Neural cell (in vitro differentiated cells): ENCODE measurements around the gene MEF2D. TPM values are rescaled to one million over a fixed set of nuclear protein-coding genes. Genes with fewer than 3 reads are reported as not detected.

ENCODE experiments used
- H2AFZ ChIP-seq: fragments of 200-600, 300-800 bp; sonication (generic), shearing (Covaris generic); 2 replicates; pipeline ENCODE4 v1.6.0; 2014; ENCODE audit warnings: low read depth, mild to moderate bottlenecking, antibody characterized with exemption, low read length, moderate library complexity
- H3F3A ChIP-seq: fragments of 200-600 bp; shearing (Covaris generic); 2 replicates; pipeline ENCODE4 v1.6.1; 2016; ENCODE audit warnings: mild to moderate bottlenecking, moderate library complexity, mixed read lengths, antibody characterized with exemption, low read length; ENCODE audit not compliant: insufficient read depth, poor library complexity, severe bottlenecking
- H3K27ac ChIP-seq: fragments of 200-600, 300-800 bp; sonication (generic), shearing (Covaris generic); 2 replicates; pipeline ENCODE4 v1.5.1; 2014; ENCODE audit warnings: mild to moderate bottlenecking, low read length, moderate library complexity
- H3K27me3 ChIP-seq: fragments of 300-800, 200-600 bp; sonication (generic), shearing (Covaris generic); 2 replicates; pipeline ENCODE4 v1.6.0; 2014; ENCODE audit warnings: mild to moderate bottlenecking, low read depth, low read length, moderate library complexity; ENCODE audit not compliant: insufficient read depth
- H3K36me3 ChIP-seq: fragments of 300-800, 200-600 bp; sonication (generic), shearing (Covaris generic); 2 replicates; pipeline ENCODE4 v1.5.1; 2014; ENCODE audit warnings: mild to moderate bottlenecking, antibody characterized with exemption, low read length, moderate library complexity; ENCODE audit not compliant: insufficient read depth
- H3K4me2 ChIP-seq: fragments of 300-800, 200-600 bp; sonication (generic), shearing (Covaris generic); 2 replicates; pipeline ENCODE4 v1.6.0; 2014; ENCODE audit warnings: mild to moderate bottlenecking, low read length
- H3K4me3 ChIP-seq: fragments of 300-800, 200-600 bp; sonication (generic), shearing (Covaris generic); 2 replicates; pipeline ENCODE4 v1.5.1; 2014; ENCODE audit warnings: mild to moderate bottlenecking, low read length, moderate library complexity
- H3K79me2 ChIP-seq: fragments of 200-600 bp; shearing (Covaris generic); replicated peaks from 2 replicates; pipeline ENCODE4 v1.6.0; 2014; ENCODE audit warnings: mild to moderate bottlenecking, low read length, moderate library complexity; ENCODE audit not compliant: insufficient read depth
- H3K9ac ChIP-seq: fragments of 300-800, 200-600 bp; sonication (generic), shearing (Covaris generic); 2 replicates; pipeline ENCODE4 v1.6.1; 2016; ENCODE audit warnings: mild to moderate bottlenecking, low read length, mixed read lengths
- H3K9me2 ChIP-seq: fragments of 200-600 bp; shearing (Covaris generic); 2 replicates; pipeline ENCODE4 v1.6.1; 2016; ENCODE audit warnings: mild to moderate bottlenecking, low read length, mixed read lengths; ENCODE audit not compliant: insufficient read depth
- H3K9me3 ChIP-seq: fragments of 200-600, 300-800 bp; sonication (generic), shearing (Covaris generic); 2 replicates; pipeline ENCODE4 v1.6.1; 2016; ENCODE audit warnings: mild to moderate bottlenecking, mixed run types, low read length, moderate library complexity, mixed read lengths
- H4K20me1 ChIP-seq: fragments of 200-600 bp; shearing (Covaris generic); 2 replicates; pipeline ENCODE4 v1.6.1; 2016; ENCODE audit warnings: mild to moderate bottlenecking, mixed run types; ENCODE audit not compliant: insufficient read depth
- EP300 ChIP-seq: fragments of 450-650 bp; conservative IDR thresholded peaks from 2 replicates; pipeline ENCODE4 v1.6.1; 2014; ENCODE audit warnings: antibody characterized with exemption, mild to moderate bottlenecking, moderate library complexity; ENCODE audit not compliant: poor library complexity, severe bottlenecking
- EZH2 ChIP-seq: fragments of 200-600, 300-800 bp; shearing (Covaris generic), sonication (generic); IDR thresholded peaks from 2 replicates; pipeline ENCODE4 v1.6.1; 2014; ENCODE audit warnings: antibody characterized with exemption, low read length, borderline replicate concordance, mild to moderate bottlenecking; ENCODE audit not compliant: insufficient read depth, poor library complexity, severe bottlenecking
- MXI1 ChIP-seq: fragments of 450-650 bp; conservative IDR thresholded peaks from 2 replicates; pipeline ENCODE4 v1.6.1; 2014; ENCODE audit warnings: antibody characterized with exemption, mild to moderate bottlenecking; ENCODE audit not compliant: poor library complexity, severe bottlenecking
- RAD21 ChIP-seq: fragments of 450-650 bp; conservative IDR thresholded peaks from 2 replicates; pipeline ENCODE4 v1.6.1; 2014; ENCODE audit warnings: antibody characterized with exemption, mild to moderate bottlenecking, moderate library complexity
- SMC3 ChIP-seq: fragments of 450-650 bp; conservative IDR thresholded peaks from 2 replicates; pipeline ENCODE4 v1.6.1; 2014; ENCODE audit warnings: antibody characterized with exemption, mild to moderate bottlenecking, moderate library complexity; ENCODE audit not compliant: poor library complexity
- polyA plus RNA-seq: library from polyadenylated mRNA; depleted of rRNA; stranded (reverse); fragments of >200 nt; gene quantifications from 2 replicates; pipeline ENCODE4 v1.2.3, GENCODE V29; 2014
- TF ChIP-seq, protein P1 (sequence below): IDR thresholded peaks from 2 replicates; pipeline ENCODE4 v1.6.1; 2012; ENCODE audit warnings: borderline replicate concordance
- TF ChIP-seq, protein P2 (sequence below): fragments of 450-650 bp; IDR thresholded peaks from 2 replicates; pipeline ENCODE4 v1.5.1; 2014; ENCODE audit warnings: antibody characterized with exemption, mild to moderate bottlenecking, moderate library complexity; ENCODE audit not compliant: poor library complexity, severe bottlenecking

MEF2D gene
- polyA plus RNA-seq, 1 donor from 2014 or later, result 4.7 TPM

GRCh38 chr1:156462954-156463795, 37.4 kb downstream of the MEF2D start:
- Histone ChIP-seq H3K4me2 (no peak overlapping the region), H3K79me2 (no peaks in the 10 kb centered on the region), H3K4me3 (no peak overlapping the region)

DNA sequence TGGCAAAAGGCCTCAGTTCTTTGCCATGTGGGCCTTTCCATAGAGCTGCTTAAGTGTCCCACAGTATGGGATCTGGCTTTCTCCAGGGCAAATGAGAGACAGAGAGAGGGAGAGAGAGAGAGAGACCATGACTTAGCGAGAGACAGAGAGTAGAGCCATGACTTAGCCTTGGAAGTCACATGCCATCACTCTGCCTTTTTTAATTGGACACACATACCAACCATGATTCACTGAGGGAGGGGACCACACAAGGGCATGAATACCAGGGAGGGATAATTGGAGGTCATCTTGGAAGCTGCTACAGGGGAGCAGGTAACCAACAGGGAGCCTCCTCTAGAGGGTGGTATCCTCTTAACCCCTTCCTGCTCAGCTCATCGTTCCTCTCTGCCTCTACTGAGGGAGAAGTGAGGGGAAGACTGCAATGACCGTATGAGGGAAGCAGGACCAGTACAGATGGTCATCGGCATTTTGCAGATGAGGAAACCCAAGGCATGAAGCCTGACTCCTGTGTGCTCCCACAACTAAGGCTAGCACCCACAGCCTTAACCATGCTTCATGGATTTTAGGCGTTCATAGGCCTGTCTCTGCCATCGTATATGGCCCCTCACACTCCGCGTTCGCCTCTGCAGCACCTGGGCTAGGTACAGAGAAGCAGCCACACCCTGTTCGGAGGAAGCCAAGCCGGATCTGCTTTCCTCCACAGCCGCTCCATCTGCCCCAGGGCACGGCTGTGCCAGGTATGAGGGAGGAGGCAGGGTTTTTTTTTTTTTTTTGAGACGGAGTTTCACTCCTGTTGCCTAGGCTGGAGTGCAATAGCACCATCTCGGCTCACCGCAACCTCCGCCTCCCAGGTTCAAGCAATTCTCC, 38.6 kb downstream of the MEF2D start:
- no peak overlapping the region for H3K9ac ChIP-seq
- no peaks in the 10 kb centered on the region for H3K27me3 ChIP-seq
- H3K4me2 ChIP-seq, result no peak overlapping the region
- H3K4me3 ChIP-seq, result no peak overlapping the region
- H3F3A ChIP-seq, result no peaks in the 10 kb centered on the region
- no peaks in the 10 kb centered on the region for H3K9me3 ChIP-seq
- H4K20me1 ChIP-seq, result no peaks in the 10 kb centered on the region
- no peaks in the 10 kb centered on the region for H3K79me2 ChIP-seq
- TF ChIP-seq EZH2, result no peak
- no peak for TF ChIP-seq SMC3
- TF ChIP-seq MXI1, result no peak
- TF ChIP-seq, protein P1, sequence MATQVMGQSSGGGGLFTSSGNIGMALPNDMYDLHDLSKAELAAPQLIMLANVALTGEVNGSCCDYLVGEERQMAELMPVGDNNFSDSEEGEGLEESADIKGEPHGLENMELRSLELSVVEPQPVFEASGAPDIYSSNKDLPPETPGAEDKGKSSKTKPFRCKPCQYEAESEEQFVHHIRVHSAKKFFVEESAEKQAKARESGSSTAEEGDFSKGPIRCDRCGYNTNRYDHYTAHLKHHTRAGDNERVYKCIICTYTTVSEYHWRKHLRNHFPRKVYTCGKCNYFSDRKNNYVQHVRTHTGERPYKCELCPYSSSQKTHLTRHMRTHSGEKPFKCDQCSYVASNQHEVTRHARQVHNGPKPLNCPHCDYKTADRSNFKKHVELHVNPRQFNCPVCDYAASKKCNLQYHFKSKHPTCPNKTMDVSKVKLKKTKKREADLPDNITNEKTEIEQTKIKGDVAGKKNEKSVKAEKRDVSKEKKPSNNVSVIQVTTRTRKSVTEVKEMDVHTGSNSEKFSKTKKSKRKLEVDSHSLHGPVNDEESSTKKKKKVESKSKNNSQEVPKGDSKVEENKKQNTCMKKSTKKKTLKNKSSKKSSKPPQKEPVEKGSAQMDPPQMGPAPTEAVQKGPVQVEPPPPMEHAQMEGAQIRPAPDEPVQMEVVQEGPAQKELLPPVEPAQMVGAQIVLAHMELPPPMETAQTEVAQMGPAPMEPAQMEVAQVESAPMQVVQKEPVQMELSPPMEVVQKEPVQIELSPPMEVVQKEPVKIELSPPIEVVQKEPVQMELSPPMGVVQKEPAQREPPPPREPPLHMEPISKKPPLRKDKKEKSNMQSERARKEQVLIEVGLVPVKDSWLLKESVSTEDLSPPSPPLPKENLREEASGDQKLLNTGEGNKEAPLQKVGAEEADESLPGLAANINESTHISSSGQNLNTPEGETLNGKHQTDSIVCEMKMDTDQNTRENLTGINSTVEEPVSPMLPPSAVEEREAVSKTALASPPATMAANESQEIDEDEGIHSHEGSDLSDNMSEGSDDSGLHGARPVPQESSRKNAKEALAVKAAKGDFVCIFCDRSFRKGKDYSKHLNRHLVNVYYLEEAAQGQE, result no peak
- TF ChIP-seq, protein P2, sequence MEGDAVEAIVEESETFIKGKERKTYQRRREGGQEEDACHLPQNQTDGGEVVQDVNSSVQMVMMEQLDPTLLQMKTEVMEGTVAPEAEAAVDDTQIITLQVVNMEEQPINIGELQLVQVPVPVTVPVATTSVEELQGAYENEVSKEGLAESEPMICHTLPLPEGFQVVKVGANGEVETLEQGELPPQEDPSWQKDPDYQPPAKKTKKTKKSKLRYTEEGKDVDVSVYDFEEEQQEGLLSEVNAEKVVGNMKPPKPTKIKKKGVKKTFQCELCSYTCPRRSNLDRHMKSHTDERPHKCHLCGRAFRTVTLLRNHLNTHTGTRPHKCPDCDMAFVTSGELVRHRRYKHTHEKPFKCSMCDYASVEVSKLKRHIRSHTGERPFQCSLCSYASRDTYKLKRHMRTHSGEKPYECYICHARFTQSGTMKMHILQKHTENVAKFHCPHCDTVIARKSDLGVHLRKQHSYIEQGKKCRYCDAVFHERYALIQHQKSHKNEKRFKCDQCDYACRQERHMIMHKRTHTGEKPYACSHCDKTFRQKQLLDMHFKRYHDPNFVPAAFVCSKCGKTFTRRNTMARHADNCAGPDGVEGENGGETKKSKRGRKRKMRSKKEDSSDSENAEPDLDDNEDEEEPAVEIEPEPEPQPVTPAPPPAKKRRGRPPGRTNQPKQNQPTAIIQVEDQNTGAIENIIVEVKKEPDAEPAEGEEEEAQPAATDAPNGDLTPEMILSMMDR, result no peak
- no peak for TF ChIP-seq EP300
- TF ChIP-seq RAD21, result no peak
- H3K27ac ChIP-seq, result no peak overlapping the region
- H3K36me3 ChIP-seq, result no peaks in the 10 kb centered on the region
- H3K9me2 ChIP-seq, result no peaks in the 10 kb centered on the region
- no peak overlapping the region for H2AFZ ChIP-seq

More at GRCh38 chr1:156462954-156463795, 37.4 kb downstream of the MEF2D start:
- no peaks in the 10 kb centered on the region for H3K9me2 ChIP-seq
- H3K9ac ChIP-seq, result no peak overlapping the region
- TF ChIP-seq EP300 (no peak), EZH2 (no peak), RAD21 (no peak)
- TF ChIP-seq, protein P2, result no peak
- no peaks in the 10 kb centered on the region for H3F3A ChIP-seq
- H4K20me1 ChIP-seq, result no peaks in the 10 kb centered on the region
- H3K9me3 ChIP-seq, result no peaks in the 10 kb centered on the region
- no peak overlapping the region for H3K27ac ChIP-seq
- no peaks in the 10 kb centered on the region for H3K27me3 ChIP-seq
- H2AFZ ChIP-seq, result no peak overlapping the region
- no peaks in the 10 kb centered on the region for H3K36me3 ChIP-seq
